ENCODE measurements around the gene PRSS1.
"Not testable (repeated sequence)": the region's sequence is repeated elsewhere in the genome, so short reads cannot be mapped to it uniquely, and the experiment has no call there.

PRSS1 gene

DNA sequence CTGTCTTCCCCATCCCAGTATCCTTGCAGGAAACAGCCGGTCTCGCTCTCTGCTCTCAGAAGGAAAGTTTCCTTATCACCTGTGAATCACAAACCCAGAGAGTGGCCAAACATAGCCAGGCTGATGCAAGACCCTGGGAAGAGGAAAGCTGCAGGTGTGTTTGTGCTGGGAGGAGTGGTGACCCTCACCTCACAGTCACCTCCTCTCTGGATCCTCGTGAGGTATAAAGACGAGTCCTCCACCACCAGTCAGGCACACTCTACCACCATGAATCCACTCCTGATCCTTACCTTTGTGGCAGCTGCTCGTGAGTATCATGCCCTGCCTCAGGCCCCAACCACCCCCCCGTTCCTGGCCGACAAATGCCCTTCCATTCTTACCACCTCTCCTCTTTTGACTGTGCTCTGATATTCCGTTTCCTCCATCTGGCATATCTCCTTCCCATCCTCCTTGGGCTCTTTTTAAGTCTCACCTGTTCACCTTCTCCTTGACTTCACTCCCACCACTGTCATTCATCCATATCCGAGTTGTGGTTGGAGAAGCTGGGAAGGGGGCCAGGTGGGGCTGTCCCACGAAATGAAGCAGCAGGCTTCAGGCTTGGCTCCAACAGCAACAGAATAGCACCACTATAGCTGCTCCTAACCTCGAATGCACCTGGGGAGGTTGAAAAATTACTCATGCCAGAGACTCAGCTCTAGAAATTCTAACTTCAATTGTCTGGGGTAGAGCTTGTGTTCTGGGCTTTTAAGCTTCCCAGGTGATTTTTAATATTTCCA lies at the start of gene PRSS1:
TSS of gene PRSS1 (plus strand) at position 255 of the 776 bp plus-strand sequence. CDS start at position 268, 13 bp downstream.
- H3K4me3 ChIP-seq (replicated peaks in 1 of 2; ENCODE audit: low read depth in 2 of 2, low read length in 2 of 2), result no peak within 1 kb of the TSS
- no peak for TF ChIP-seq CTCF (IDR thresholded peaks at IDR 0.05; ENCODE audit: low read depth, low read length)
- no peak for DNase-seq (ENCODE audit: low read depth in 2 of 2)

GRCh38 chr7:142700935-142701334 lies 48.3 kb upstream of the PRSS1 start:
- H3K4me3 ChIP-seq (replicated peaks in 1 of 2; ENCODE audit: low read depth in 2 of 2, low read length in 2 of 2); DNase-seq (ENCODE audit: low read depth in 2 of 2): not testable (repeated sequence)

DNA sequence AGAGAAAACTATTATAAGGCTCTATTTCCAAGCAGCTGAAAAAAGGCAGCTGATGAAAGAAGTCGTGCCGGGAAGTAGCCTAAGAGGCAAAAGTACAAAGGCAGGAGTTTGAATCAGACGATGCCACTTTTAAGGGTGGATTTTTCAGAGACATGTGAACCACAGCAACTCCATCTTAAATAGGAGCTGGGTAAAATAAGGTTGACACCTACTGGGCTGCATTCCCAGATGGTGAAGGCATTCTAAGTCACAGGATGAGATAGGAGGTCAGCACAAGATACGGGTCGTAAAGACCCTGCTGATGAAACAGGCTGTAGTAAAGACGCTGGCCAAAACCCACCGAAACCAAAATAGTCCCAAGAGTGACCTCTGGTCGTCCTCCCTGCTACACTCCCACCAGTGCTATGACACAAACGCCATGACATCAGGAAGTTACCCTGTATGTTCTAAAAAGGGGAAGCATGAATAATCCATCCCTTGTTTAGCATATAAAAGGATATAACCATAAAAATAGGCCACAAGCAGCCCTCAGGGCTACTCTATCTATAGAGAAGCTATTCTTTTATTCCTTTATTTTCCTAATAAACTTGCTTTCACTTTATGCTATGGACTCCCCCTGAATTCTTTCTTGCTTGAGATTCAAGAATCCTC lies 45.5 kb upstream of the PRSS1 start:
- DNase-seq (ENCODE audit: low read depth in 2 of 2), result no peak

GRCh38 chr7:142708726-142709125 lies 40.5 kb upstream of the PRSS1 start:
- H3K4me3 ChIP-seq (replicated peaks in 1 of 2; ENCODE audit: low read depth in 2 of 2, low read length in 2 of 2), result not testable (repeated sequence)
- DNase-seq (ENCODE audit: low read depth in 2 of 2), result peak in 1 of 2 donors; percentile 6

More for the DNA sequence above, 45.5 kb upstream of the PRSS1 start:
- no peak for TF ChIP-seq CTCF (IDR thresholded peaks at IDR 0.05; ENCODE audit: low read depth, low read length)
- no peak overlapping the region for H3K4me3 ChIP-seq (replicated peaks in 1 of 2; ENCODE audit: low read depth in 2 of 2, low read length in 2 of 2)

DNA sequence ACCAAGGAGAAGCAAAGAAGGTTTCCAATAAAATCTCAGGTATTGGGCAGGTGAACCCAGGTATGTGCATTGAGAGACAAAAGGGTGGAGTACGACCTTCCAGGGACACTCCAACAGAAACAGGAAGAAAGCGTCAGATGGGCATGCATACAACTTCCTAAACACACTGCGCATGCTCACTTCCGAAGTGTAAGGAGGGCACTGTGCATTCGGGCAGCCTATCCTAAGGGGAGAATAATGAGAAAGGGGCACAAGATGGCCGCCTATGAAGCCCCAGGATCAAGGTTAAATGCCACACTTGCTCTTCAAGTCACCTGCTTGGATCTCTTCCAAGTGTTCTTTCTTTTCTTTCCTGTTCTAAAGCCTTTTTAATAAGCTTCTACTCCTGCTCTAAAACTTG lies 39.4 kb upstream of the PRSS1 start:
- no peak for DNase-seq (ENCODE audit: low read depth in 2 of 2)
- no peak for TF ChIP-seq CTCF (IDR thresholded peaks at IDR 0.05; ENCODE audit: low read depth, low read length)
- no peak overlapping the region for H3K4me3 ChIP-seq (replicated peaks in 1 of 2; ENCODE audit: low read depth in 2 of 2, low read length in 2 of 2)

DNA sequence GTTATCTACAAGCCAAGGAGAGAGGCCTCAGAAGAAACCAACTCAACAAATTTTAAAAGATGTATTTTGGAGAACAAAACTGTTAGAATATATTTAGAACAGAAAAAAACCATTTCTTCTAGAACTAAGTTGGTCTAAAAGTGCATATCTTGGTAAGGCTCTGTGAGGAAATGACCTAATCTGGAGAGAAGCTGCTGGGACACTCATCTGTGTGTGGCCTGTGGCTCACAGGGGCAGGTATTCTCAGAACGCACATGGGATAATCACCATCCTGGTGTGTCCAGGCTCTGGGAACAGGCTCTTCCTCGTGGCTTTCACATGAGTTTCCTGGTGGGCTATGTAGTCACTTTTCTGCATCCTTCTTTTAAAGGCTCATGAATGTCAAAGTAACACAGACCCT lies 38.1 kb upstream of the PRSS1 start:
- TF ChIP-seq CTCF (IDR thresholded peaks at IDR 0.05; ENCODE audit: low read depth, low read length), result no peak
- peak in 1 of 2 donors; percentile 3 for DNase-seq (ENCODE audit: low read depth in 2 of 2)
- H3K4me3 ChIP-seq (replicated peaks in 1 of 2; ENCODE audit: low read depth in 2 of 2, low read length in 2 of 2), result no peak overlapping the region

GRCh38 chr7:142711746-142712616 lies 37.3 kb upstream of the PRSS1 start:
- no peak overlapping the region for H3K4me3 ChIP-seq (replicated peaks in 1 of 2; ENCODE audit: low read depth in 2 of 2, low read length in 2 of 2)
- TF ChIP-seq CTCF (IDR thresholded peaks at IDR 0.05; ENCODE audit: low read depth, low read length), result peak; percentile 66
- DNase-seq (ENCODE audit: low read depth in 2 of 2), result peak; percentile 45 to 46
